H1 (cell line): Measurements from ENCODE around the gene UPF1. TPM values are rescaled to one million over a fixed set of nuclear protein-coding genes. Genes with fewer than 3 reads are reported as not detected.

Experiments
- ASH2L ChIP-seq: fragments of 200-600, 300-600 bp; sonication (generic); IDR thresholded peaks from one replicate; pipeline ENCODE4 v1.7.1; 2017; ENCODE audit warnings: low read length
- CTBP2 ChIP-seq: IDR thresholded peaks from 2 replicates; pipeline ENCODE4 v1.7.0; 2011; ENCODE audit warnings: borderline replicate concordance, mild to moderate bottlenecking, moderate library complexity, mixed read lengths, low read length; ENCODE audit not compliant: insufficient read depth, insufficient read length
- EP300 ChIP-seq, 2 experiments: IDR thresholded peaks; 1 replicate in 1 of 2; 2 replicates in 1 of 2; pipeline ENCODE4 v1.6.1; 2011 to 2012; ENCODE audit warnings: low read depth in 2 of 2, low read length in 2 of 2, mild to moderate bottlenecking in 2 of 2, borderline replicate concordance in 1 of 2, inconsistent platforms in 1 of 2, moderate library complexity in 1 of 2
- EZH2 ChIP-seq: fragments of 200-600 bp; sonication (generic); IDR thresholded peaks from 2 replicates; pipeline ENCODE4 v1.7.1; 2012; ENCODE audit warnings: low read depth, mild to moderate bottlenecking, moderate library complexity, low read length, inconsistent platforms; ENCODE audit not compliant: severe bottlenecking
- polyA plus RNA-seq, 7 experiments: library from polyadenylated mRNA; depleted of rRNA in 3 of 7; stranded (reverse) in 5 of 7; unstranded in 2 of 7; fragments of >200 nt in 5 of 7; fragments of 200-250 nt in 2 of 7; gene quantifications; 1 replicate in 5 of 7; 2 replicates in 1 of 7; 4 replicates in 1 of 7; pipeline versions ENCODE4 v1.2.1 to v1.2.3, GENCODE V29; 2011 to 2013; ENCODE audit warnings: missing spikeins in 2 of 7, mixed read lengths in 2 of 7
- total RNA-seq: library from RNA; stranded (reverse); fragmentation: NEBNext Ultra II Directional; extraction: Animal tissue kit (Norgen Biotek cat#: 25700); gene quantifications from 2 replicates; pipeline ENCODE4 v1.2.1, GENCODE V29; 2021
- TF ChIP-seq, protein P1 (sequence below): IDR thresholded peaks from 2 replicates; pipeline ENCODE4 v1.6.1; 2012; ENCODE audit warnings: inconsistent platforms

The UPF1 gene
- total and polyA plus RNA-seq, 2 of the 8 experiments (the other 6 are each of a cell fraction or from before 2014, with no cell fraction given), result 46.4 to 62.0 TPM

DNA sequence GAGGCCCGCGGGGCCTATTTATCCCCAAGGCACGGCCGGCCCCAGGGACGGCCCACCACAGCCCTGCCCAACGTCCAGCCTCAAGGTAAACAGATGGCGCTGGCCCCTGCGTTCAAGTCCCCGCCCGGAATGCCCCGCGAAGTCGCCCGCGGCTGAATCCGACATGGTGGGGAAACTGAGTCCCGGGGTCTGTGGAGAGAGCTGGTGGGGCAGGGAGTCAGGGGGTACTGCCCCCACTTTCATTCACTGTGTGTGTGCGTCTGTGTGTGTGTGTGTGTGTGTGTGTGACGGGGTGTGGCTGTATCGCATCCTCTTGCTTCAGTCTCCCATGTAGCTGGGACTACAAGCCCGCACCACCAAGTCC is 40.5 kb upstream of the UPF1 start (continued):
- TF ChIP-seq, protein P1, sequence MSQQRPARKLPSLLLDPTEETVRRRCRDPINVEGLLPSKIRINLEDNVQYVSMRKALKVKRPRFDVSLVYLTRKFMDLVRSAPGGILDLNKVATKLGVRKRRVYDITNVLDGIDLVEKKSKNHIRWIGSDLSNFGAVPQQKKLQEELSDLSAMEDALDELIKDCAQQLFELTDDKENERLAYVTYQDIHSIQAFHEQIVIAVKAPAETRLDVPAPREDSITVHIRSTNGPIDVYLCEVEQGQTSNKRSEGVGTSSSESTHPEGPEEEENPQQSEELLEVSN, result no peak
- TF ChIP-seq EZH2 (no peak), EP300 (IDR thresholded peaks at IDR 0.05; ENCODE audit: borderline replicate concordance in 1 of 2, low read depth in 2 of 2, low read length in 2 of 2) (no peak), CTBP2 (no peak), ASH2L (no peak)
